GM18499 (cell line): ENCODE results near the gene ECM2.
"Not testable (repeated sequence)": the region's sequence is repeated elsewhere in the genome, so short reads cannot be mapped to it uniquely, and the experiment has no call there.

Experiments used
- ATAC-seq: cut with Tn5 transposase; IDR thresholded peaks from one replicate; pipeline ENCODE4 v1.9.1; 2021; ENCODE audit warnings: moderate number of reproducible peaks; ENCODE audit not compliant: insufficient read depth, unreplicated experiment

Gene ECM2

GRCh38 chr9:92535940-92536850 is at the start of gene ECM2:
Gene ECM2 (minus strand): TSS chr9:92535990. CDS start chr9:92522866, 13,124 bp downstream.
- ATAC-seq, result no peak

- no peak for ATAC-seq
Observed at GRCh38 chr9:92576175-92576574, 40.4 kb upstream of the ECM2 start.

- ATAC-seq, result not testable (repeated sequence)
Observed at GRCh38 chr9:92573612-92574011, 37.8 kb upstream of the ECM2 start.

GRCh38 chr9:92571871-92572270 is 36.1 kb upstream of the ECM2 start:
- ATAC-seq, result not testable (repeated sequence)

DNA sequence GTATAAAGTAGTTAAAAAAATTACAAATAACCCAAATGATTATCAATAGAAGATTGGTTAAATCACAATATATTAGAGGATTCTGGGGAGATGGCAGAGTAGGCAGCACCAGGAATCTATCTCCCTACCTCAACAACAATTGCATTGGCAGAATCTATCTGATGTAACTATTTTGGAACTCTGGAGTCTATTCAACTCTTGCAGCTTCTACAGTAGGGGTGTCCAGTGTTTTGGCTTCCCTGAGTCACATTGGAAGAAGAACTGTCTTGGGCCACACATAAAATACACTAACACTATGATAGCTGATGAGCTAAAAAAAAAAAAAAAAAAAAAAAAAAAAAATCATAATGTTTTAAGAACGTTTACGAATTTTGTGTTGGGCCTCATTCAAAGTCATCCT is 29.2 kb upstream of the ECM2 start:
- no peak for ATAC-seq

GRCh38 chr9:92564504-92564903 is 28.7 kb upstream of the ECM2 start:
- ATAC-seq, result no peak

- no peak for ATAC-seq
Observed at GRCh38 chr9:92563116-92564100, 27.6 kb upstream of the ECM2 start.

- no peak for ATAC-seq
Observed at GRCh38 chr9:92562461-92562967, 26.7 kb upstream of the ECM2 start.

- no peak for ATAC-seq
Observed at GRCh38 chr9:92561374-92562330, 25.9 kb upstream of the ECM2 start.

DNA sequence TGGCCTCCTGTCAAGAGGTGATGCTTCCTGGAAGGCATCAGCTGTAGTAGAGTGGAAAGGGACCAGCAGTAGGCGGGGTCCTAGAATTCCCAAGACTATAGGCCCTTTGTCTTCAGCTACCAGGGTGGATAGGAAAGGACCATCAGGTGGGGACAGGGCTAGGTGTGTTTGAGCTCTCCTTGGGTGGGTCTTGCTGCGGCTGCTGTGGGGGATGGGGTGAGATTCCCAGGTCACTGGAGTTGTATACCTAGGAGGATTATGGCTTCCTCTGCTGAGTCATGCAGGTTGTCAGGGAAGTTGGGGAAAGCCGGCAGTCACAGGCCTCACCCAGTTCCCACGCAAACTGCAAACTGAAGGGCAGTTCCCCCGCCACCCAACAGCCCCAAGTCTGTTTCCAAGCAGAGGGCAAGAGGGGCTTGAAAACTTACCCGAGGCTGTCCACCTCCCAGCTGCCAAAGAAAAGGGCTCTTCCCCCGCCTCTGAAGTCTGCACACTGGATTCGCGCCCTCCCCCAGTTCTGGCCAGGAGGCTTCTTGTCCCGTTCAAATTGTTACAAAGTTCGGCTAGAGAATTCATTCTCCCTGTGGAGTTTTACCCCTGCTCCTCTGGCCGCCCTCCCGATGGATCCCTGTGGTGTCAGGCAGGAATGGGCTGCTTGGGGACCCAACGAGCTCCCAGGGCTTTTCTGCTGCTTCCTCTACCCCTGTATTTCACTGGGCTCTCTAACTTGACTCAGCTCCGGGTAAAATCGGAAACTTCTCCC is 23.0 kb upstream of the ECM2 start:
- no peak for ATAC-seq

GRCh38 chr9:92550765-92551164 is 15.0 kb upstream of the ECM2 start:
- ATAC-seq, result no peak

GRCh38 chr9:92547356-92547755 is 11.6 kb upstream of the ECM2 start:
- no peak for ATAC-seq

DNA sequence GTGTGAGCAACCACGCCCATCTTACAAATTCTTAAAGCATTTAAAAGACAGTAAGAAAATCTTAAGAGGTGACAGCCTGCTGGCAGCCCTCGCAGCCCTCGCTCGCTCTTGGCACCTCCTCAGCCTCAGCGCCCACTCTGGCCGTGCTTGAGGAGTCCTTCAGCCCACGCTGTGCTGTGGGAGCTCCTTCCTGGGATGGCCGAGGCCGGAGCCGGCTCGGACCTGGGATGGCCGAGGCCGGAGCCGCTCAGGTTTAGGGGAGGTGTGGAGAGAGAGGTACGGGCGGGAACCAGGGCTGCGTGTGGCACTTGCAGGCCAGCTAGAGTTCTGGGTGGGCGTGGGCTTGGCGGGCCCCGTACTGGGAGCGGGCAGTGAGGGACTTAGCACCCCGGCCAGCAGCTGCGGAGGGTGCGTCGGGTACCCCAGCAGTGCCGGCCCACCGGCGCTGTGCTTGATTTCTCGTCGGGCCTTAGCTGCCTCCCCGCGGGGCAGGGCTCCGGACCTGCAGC is 9.3 kb upstream of the ECM2 start:
- ATAC-seq, result no peak

GRCh38 chr9:92543972-92544371 is 8.2 kb upstream of the ECM2 start:
- no peak for ATAC-seq

GRCh38 chr9:92538541-92538940 is 2.8 kb upstream of the ECM2 start:
- no peak for ATAC-seq

- ATAC-seq, result no peak
Observed at GRCh38 chr9:92534674-92535073, 1.1 kb downstream of the ECM2 start.

DNA sequence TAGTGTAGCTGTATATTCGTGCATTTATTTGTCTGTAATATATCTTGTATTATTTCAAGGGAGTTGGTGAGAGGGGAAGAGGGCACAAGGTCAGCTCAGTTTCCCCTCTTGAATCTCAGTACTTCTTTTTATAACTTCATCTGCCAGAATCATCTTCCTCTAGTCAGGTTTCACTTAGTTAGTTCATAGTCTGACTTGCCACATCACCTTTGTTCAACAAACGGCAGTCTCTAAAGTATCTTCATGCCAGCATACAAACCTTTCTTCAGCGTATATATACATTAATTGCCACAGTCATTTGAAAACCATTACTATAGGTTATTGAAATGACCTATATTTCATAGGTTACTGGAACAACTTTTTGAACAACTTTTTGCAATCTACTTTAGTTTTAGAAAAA is 1.6 kb downstream of the ECM2 start:
- no peak for ATAC-seq

GRCh38 chr9:92530893-92531292 is 4.9 kb downstream of the ECM2 start:
- ATAC-seq, result no peak

DNA sequence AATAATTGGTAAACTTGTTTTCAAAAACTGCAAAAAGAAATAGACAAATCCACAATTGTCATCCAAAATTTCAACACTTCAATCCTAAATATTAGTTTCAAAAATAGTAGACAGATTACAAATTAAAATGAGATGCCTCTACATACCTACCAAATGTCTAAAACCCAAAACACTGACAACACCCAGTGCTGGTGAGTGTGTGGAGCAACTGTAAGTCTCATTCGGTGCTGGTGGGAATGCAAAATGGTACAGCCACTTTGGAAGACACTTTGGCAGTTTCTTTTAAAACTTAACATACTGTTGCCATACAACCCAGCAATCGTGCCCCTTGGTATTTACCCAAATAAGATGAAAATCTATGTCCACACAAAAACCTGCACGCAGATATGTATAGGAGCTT is 6.7 kb downstream of the ECM2 start:
- ATAC-seq, result no peak
